ENCODE measurements around the gene C1orf116.

Gene C1orf116

DNA sequence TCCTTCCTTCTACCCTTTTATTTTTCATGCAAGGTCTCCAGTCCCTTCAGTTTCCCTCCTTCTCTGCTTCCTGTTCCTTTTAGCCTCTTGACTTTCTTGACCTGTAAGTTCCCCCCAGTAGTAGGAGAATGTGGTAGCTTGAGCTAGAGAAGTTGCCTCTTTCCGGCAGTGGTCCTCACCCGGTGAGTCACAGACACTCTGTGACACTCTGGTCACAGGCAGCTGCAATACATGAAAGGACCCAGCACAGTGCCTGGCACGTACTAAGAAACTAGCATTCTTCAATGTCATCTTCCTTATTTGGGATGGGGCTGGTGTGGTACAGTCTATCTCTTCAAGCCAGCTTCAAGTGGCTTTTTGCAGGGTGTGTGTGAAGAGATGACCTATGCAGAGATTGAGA lies 36.5 kb upstream of the C1orf116 start:
- peaks cover 12% of the 10 kb centered on the region for H3K36me3 ChIP-seq (ENCODE audit: insufficient read depth, low read length)
- H3K9me3 ChIP-seq (ENCODE audit: control insufficient read depth, insufficient read depth, low read length), result no peaks in the 10 kb centered on the region
- H3K9ac ChIP-seq (ENCODE audit: low read depth, low read length), result no peak overlapping the region
- H3K4me1 ChIP-seq (ENCODE audit: insufficient read depth, low read length), result no peaks in the 10 kb centered on the region

DNA sequence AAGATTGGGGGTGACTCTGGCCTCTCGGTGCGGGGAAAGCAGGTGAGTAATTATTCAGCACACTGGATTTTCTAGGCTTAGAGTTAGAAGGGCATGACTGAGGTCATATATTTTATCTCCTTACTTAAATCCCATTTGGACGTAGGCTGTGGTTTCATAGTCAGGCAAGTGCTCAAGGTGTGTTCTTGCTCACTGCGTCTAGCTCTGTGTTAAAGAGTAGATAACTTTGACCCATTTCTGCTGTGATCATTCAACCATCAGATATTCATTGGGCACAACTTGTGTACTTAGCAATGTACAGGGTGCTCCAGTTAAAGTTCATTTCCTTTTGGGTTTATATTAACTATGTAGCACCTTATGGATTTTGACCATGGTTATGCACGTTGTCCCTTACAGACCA lies 35.1 kb upstream of the C1orf116 start:
- H3K9ac ChIP-seq (ENCODE audit: low read depth, low read length), result no peak overlapping the region
- no peaks in the 10 kb centered on the region for H3K4me1 ChIP-seq (ENCODE audit: insufficient read depth, low read length)
- H3K36me3 ChIP-seq (ENCODE audit: insufficient read depth, low read length), result peaks cover 10% of the 10 kb centered on the region
- H3K9me3 ChIP-seq (ENCODE audit: control insufficient read depth, insufficient read depth, low read length), result no peaks in the 10 kb centered on the region

DNA sequence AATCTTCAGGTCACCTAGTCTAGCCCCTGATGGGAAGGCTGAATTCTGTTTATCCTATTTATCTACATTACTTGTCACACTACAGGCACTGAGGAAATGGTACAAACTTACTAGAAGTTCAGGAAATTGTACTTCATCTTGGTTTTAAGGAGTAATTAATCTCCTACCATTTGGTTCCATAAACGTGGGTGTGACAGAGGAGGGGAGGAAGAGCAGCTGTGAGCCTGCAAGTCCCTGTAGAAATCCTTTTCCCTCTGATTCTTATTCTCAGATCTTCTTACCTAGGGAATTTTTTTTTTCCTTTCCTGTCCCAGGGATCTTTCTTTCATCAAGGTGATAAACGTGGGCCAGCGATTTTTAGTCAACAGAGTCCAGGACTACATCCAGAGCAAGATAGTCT lies 34.6 kb upstream of the C1orf116 start:
- H3K4me1 ChIP-seq (ENCODE audit: insufficient read depth, low read length), result no peaks in the 10 kb centered on the region
- peaks cover 12% of the 10 kb centered on the region for H3K36me3 ChIP-seq (ENCODE audit: insufficient read depth, low read length)
- no peaks in the 10 kb centered on the region for H3K9me3 ChIP-seq (ENCODE audit: control insufficient read depth, insufficient read depth, low read length)
- H3K9ac ChIP-seq (ENCODE audit: low read depth, low read length), result no peak overlapping the region

- Histone ChIP-seq H3K36me3 (ENCODE audit: insufficient read depth, low read length) (peaks cover 14% of the 10 kb centered on the region), H3K9me3 (ENCODE audit: control insufficient read depth, insufficient read depth, low read length) (no peaks in the 10 kb centered on the region), H3K9ac (ENCODE audit: low read depth, low read length) (no peak overlapping the region), H3K4me1 (ENCODE audit: insufficient read depth, low read length) (no peaks in the 10 kb centered on the region)
Measured at GRCh38 chr1:207064561-207064960, 32.0 kb upstream of the C1orf116 start.

GRCh38 chr1:207063014-207063413 lies 30.5 kb upstream of the C1orf116 start:
- H3K36me3 ChIP-seq (ENCODE audit: insufficient read depth, low read length), result peaks cover 14% of the 10 kb centered on the region
- no peaks in the 10 kb centered on the region for H3K4me1 ChIP-seq (ENCODE audit: insufficient read depth, low read length)

DNA sequence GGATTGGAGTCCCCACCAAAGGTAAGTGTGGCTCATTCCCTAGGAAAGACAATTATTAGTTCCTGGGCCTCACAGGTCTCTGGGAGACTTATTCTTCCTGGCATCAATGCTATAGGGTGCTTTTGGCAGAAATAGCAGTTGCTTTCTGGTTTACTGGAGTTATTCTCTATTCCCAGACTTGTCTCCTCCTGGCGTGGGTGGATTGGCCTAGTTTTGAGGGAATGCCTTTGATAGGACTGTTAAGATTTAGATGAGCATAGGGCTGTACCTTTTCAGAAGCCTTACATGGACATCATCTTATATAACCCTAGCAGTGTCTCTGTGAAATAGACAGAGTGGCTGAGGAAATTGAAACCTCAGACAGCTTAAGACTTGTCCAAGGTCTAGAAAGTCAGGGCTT lies 29.5 kb upstream of the C1orf116 start:
- Histone ChIP-seq H3K9ac (ENCODE audit: low read depth, low read length) (no peak overlapping the region), H3K4me1 (ENCODE audit: insufficient read depth, low read length) (no peaks in the 10 kb centered on the region), H3K9me3 (ENCODE audit: control insufficient read depth, insufficient read depth, low read length) (no peaks in the 10 kb centered on the region), H3K36me3 (ENCODE audit: insufficient read depth, low read length) (peaks cover 11% of the 10 kb centered on the region)

More at GRCh38 chr1:207063014-207063413, 30.5 kb upstream of the C1orf116 start:
- no peaks in the 10 kb centered on the region for H3K9me3 ChIP-seq (ENCODE audit: control insufficient read depth, insufficient read depth, low read length)
- H3K9ac ChIP-seq (ENCODE audit: low read depth, low read length), result no peak overlapping the region

DNA sequence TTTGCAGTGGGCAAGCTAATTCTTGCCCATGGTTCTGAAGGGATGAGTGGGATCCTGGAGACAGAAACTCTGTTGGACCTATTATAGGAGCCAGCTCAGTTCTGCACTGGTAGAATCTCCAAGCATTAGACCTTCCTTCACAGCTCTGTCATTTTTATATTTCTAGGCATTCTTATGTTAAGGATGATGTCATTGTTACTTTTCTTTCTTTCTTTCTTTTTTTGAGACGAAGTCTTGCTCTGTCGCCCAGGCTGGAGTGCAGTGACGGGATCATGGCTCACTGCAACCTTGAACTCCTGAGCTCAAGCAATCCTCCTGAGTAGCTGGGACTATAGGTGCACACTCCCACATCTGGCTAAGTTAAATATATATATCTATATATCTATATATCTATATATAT lies 28.0 kb upstream of the C1orf116 start:
- Histone ChIP-seq H3K9ac (ENCODE audit: low read depth, low read length) (no peak overlapping the region), H3K36me3 (ENCODE audit: insufficient read depth, low read length) (peaks cover 8% of the 10 kb centered on the region), H3K4me1 (ENCODE audit: insufficient read depth, low read length) (no peaks in the 10 kb centered on the region), H3K9me3 (ENCODE audit: control insufficient read depth, insufficient read depth, low read length) (no peaks in the 10 kb centered on the region)

- Histone ChIP-seq H3K4me1 (ENCODE audit: insufficient read depth, low read length) (no peaks in the 10 kb centered on the region), H3K36me3 (ENCODE audit: insufficient read depth, low read length) (peaks cover 6% of the 10 kb centered on the region), H3K9me3 (ENCODE audit: control insufficient read depth, insufficient read depth, low read length) (no peaks in the 10 kb centered on the region), H3K9ac (ENCODE audit: low read depth, low read length) (no peak overlapping the region)
Measured at GRCh38 chr1:207059881-207060280, 27.3 kb upstream of the C1orf116 start.

DNA sequence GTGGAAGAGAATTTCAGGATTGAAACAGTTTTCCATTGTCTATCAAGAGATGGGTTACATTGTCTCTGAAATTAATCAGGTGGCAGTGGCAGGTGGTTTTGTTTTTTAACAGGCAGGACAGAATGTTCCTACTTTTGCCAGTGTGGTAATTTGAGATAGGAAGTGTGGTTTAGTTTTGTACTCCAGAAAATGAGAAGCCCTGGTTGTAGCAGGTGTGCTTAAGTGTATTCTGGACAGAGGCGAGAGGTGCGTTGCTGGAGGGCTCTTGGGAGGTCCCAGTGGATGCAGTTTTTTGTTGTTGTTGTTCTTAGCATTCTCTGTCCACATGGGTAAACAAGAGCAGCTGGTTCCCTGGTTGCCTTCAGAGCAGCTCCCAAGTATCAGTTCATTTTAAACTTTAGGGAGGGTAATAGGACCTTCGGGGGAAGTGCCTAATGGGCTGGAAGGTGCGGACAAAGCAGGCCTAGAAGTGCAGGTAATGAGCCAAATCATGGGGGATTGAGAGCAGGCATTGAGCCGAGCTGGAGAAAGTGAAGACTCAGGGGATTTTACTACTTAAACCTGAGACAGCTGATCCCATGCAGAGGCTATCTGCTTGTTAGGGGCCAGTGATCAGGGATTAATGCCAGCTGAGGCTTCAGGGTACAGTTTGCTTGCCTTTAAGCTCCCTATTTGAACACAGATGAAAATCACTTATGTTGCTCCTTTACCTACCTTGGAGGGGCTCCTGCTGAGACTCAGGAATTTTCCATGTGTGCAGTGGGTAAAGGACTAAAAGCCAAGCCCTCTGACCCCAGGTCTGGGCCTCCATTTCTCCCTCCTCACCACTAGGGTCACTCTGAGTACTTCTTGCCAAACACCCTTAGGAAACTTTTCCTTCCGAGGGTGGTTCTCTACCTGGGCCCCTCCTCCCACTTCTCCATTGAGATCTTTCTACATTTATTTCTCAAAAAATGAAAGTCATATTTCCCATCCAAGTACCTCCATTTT lies 26.6 kb upstream of the C1orf116 start:
- no peaks in the 10 kb centered on the region for H3K9me3 ChIP-seq (ENCODE audit: control insufficient read depth, insufficient read depth, low read length)
- no peak overlapping the region for H3K9ac ChIP-seq (ENCODE audit: low read depth, low read length)
- H3K4me1 ChIP-seq (ENCODE audit: insufficient read depth, low read length), result no peaks in the 10 kb centered on the region
- H3K36me3 ChIP-seq (ENCODE audit: insufficient read depth, low read length), result peaks cover 4% of the 10 kb centered on the region; the same call in 1 of the 2 replicates

- Histone ChIP-seq H3K9ac (ENCODE audit: low read depth, low read length) (no peak overlapping the region), H3K4me1 (ENCODE audit: insufficient read depth, low read length) (no peaks in the 10 kb centered on the region), H3K36me3 (ENCODE audit: insufficient read depth, low read length) (0 out of 2 replicates have a peak, but pooled peaks cover 4% of the 10 kb centered on the region), H3K9me3 (ENCODE audit: control insufficient read depth, insufficient read depth, low read length) (no peaks in the 10 kb centered on the region)
Measured at GRCh38 chr1:207058252-207058651, 25.7 kb upstream of the C1orf116 start.

DNA sequence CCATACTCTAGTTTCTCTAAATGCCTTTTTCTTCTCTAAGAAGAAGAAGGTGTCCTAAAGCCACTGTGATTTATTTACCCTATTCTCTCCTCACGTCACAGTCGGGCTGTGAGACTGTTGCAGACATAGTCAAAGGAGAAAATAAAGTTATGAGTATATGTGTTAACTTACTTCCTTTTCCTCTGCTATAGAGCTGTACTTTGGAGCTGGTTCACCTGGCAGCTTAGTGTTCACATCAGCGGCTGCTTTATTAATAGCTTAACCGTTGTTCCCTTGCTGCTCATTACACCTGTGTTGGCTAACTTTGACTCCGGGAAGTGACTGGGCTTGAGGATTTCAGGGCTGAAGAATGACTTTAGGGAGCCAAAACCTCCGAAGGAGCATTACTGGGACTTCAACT lies 24.1 kb upstream of the C1orf116 start:
- no peaks in the 10 kb centered on the region for H3K36me3 ChIP-seq (ENCODE audit: insufficient read depth, low read length)
- no peak overlapping the region for H3K9ac ChIP-seq (ENCODE audit: low read depth, low read length)
- peaks cover 4% of the 10 kb centered on the region; the same call in 1 of the 2 replicates for H3K4me1 ChIP-seq (ENCODE audit: insufficient read depth, low read length)
- H3K9me3 ChIP-seq (ENCODE audit: control insufficient read depth, insufficient read depth, low read length), result no peaks in the 10 kb centered on the region

DNA sequence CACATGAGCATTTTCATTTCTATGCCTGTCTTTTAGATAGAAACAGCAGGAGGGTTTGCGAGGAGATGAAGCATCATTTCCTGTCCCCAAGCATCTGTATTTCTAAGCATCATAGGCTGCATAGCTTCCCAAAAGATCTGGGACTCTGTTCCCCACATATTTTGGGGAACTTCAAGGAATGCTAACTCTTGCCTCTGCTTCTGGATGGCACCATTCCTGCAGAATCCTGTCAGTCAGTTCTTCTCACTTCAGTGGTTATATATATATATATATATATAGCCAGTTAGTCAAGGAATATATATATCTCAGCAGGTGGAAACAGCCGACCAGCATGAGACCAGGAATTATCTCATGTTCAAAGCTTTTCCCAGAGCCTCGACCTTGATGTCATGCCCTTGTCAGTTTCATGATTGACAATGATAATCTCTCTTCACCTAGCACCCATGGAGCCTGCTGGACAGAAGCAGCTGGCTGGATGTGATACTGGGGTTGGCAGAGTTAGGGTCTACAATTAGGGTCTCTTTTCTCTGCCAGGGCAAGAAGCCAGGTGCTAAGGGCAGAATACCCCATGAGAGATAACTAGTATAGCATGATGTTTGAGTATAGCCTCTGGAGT lies 22.9 kb upstream of the C1orf116 start:
- H3K4me1 ChIP-seq (ENCODE audit: insufficient read depth, low read length), result peaks cover 6% of the 10 kb centered on the region; the same call in 1 of the 2 replicates
- H3K9ac ChIP-seq (ENCODE audit: low read depth, low read length), result no peak overlapping the region
- no peaks in the 10 kb centered on the region for H3K9me3 ChIP-seq (ENCODE audit: control insufficient read depth, insufficient read depth, low read length)
- H3K36me3 ChIP-seq (ENCODE audit: insufficient read depth, low read length), result no peaks in the 10 kb centered on the region

- Histone ChIP-seq H3K9ac (ENCODE audit: low read depth, low read length) (no peak overlapping the region), H3K4me1 (ENCODE audit: insufficient read depth, low read length) (peaks cover 6% of the 10 kb centered on the region; the same call in 1 of the 2 replicates)
Measured at GRCh38 chr1:207054491-207054890, 21.9 kb upstream of the C1orf116 start.

DNA sequence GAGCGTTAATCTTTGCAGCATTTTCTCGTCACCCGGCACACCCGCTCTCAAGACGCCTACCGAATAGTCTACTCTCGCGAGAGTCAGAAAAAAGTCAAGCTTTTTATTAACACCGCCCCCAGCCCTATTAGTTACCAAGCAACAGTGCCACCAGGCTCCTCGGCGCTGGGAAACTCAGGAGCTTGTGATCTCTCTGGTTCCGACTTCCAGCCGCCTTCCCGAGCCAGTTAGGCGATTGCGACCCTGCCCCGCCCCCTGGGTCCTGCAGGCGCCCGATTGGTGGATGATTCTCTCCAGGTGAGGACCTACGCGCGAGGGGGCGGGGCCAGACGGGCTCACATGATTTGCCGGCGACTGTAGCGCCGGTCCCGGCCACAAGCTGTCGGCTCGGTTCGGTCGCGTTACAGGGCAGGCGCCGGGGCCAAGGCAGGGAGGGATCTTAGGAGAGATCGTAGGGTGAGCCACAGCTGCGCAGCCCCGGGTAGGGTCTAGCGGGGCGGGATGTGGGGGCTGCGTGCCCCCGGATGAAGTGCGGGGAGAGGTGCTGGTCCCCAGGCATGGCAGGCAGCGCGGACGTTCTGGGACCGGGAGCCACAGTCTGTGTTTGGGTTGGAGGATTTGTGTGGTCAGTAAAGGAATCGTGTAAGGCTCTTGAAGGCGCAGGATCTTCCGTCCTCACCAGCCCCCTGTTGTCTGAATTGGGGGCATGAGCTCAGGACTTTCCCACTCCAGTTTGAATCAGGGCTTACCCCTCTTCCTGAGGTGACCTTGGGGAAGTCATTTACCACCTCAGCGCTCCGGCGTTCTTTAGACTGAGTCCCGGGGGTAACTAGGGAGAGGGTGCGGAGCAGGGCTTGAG lies 20.6 kb upstream of the C1orf116 start, which contains the start of gene PFKFB2:
Gene PFKFB2 (plus strand): TSS at position 365 of the 859 bp plus-strand sequence. CDS start 1,443 bp downstream, outside the sequence.
- H3K9ac ChIP-seq (ENCODE audit: low read depth, low read length), result peak within 1 kb of the TSS; percentile 92
- no peaks in the 10 kb centered on the region for H3K9me3 ChIP-seq (ENCODE audit: control insufficient read depth, insufficient read depth, low read length)
- peaks cover 10% of the 10 kb centered on the region for H3K36me3 ChIP-seq (ENCODE audit: insufficient read depth, low read length)
- peaks cover 6% of the 10 kb centered on the region; the same call in 1 of the 2 replicates for H3K4me1 ChIP-seq (ENCODE audit: insufficient read depth, low read length)

More at GRCh38 chr1:207054491-207054890, 21.9 kb upstream of the C1orf116 start:
- Histone ChIP-seq H3K9me3 (ENCODE audit: control insufficient read depth, insufficient read depth, low read length) (no peaks in the 10 kb centered on the region), H3K36me3 (ENCODE audit: insufficient read depth, low read length) (peaks cover under 1% of the 10 kb centered on the region; the same call in 1 of the 2 replicates)
